Tibial nerve (tissue), 4 donors: ENCODE measurements around the gene JAK1. TPM values are rescaled to one million over a fixed set of nuclear protein-coding genes. Genes with fewer than 3 reads are reported as not detected.

Source experiments
- DNase-seq, 2 donors: peaks; one replicate each; pipeline ENCODE4 v3.0.0-alpha.2; 2019; ENCODE audit warnings: low spot score in 2 of 2
- H3K27ac ChIP-seq, 4 donors: fragments of 200-600 bp; sonication (generic) in 3 of 4; one replicate each; pipeline ENCODE4 v1.5.1; 2017 to 2019; ENCODE audit warnings: mild to moderate bottlenecking in 1 of 4
- H3K27me3 ChIP-seq, 2 donors: fragments of 200-600 bp; sonication (generic) in 1 of 2; one replicate each; pipeline versions ENCODE4 v1.5.1 to v1.6.0; 2017 to 2019
- H3K36me3 ChIP-seq, 3 donors: fragments of 200-600 bp; sonication (generic); one replicate each; pipeline ENCODE4 v1.5.1; 2018 to 2019
- H3K4me1 ChIP-seq, 4 donors: fragments of 200-600 bp; sonication (generic) in 3 of 4; one replicate each; pipeline ENCODE4 v1.5.1; 2017 to 2019
- H3K4me3 ChIP-seq, 4 donors: fragments of 200-600 bp; sonication (generic) in 3 of 4; one replicate each; pipeline ENCODE4 v1.5.1; 2017 to 2019; ENCODE audit warnings: mild to moderate bottlenecking in 1 of 4, moderate library complexity in 1 of 4
- H3K9me3 ChIP-seq, 4 donors: fragments of 200-600 bp; sonication (generic) in 3 of 4; one replicate each; pipeline ENCODE4 v1.5.1; 2017 to 2019
- EP300 ChIP-seq, 2 donors: sonication (generic); formaldehyde crosslinking; IDR thresholded peaks; one replicate each; pipeline ENCODE4 v1.6.1; 2017; ENCODE audit warnings: antibody characterized with exemption in 2 of 2, mild to moderate bottlenecking in 1 of 2
- POLR2A ChIP-seq, 2 donors: fragments of 450-650 bp; IDR thresholded peaks; one replicate each; pipeline ENCODE4 v1.6.1; 2017; ENCODE audit warnings: antibody characterized with exemption in 2 of 2, mild to moderate bottlenecking in 2 of 2, moderate library complexity in 2 of 2
- WGBS, 2 donors: methylation state at CpG; one replicate each; pipeline ENCODE4 v1.1.5; 2018; 5-methylcytosine and 5-hydroxymethylcytosine counted together
- total RNA-seq, 4 donors: library from RNA; depleted of rRNA; stranded (reverse); fragments of >200 nt; gene quantifications; one replicate each; pipeline ENCODE4 v1.1.0, GENCODE V29; 2016
- TF ChIP-seq, protein P1 (sequence below), 5 experiments: fragments of 200-600 bp in 3 of 5; fragments of 450-650 bp in 2 of 5; sonication (generic) in 3 of 5; IDR thresholded peaks; one replicate each; pipeline ENCODE4 v1.5.1; 2016 to 2019; ENCODE audit warnings: antibody characterized with exemption in 5 of 5, mild to moderate bottlenecking in 3 of 5, moderate library complexity in 2 of 5

Gene JAK1
- total RNA-seq, 4 donors from 2014 or later = 114 to 222 (median 138) TPM

DNA sequence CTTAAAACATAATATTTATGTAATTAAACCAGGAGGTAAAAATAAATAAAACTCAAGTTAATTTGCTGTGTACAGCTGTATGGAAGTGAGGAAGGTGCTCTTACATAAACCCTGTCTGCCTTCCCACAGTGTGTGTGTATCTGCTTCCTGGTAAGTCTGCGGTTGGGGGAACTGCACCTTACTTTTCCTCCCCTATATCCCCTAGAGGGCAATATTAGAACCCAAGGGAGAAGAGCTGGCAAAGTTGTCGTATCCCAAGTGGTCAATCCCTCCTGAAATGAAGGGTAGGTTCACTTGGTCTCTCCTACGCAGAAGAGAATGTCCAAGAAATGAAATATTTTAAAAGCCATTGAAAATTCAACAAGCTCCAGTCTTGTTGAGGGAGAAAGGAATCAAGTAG is 17.8 kb upstream of the JAK1 start:
- H3K27me3 ChIP-seq = no peaks in the 10 kb centered on the region
- no peak for TF ChIP-seq EP300 (IDR thresholded peaks at IDR 0.05)
- TF ChIP-seq POLR2A (IDR thresholded peaks at IDR 0.05) = no peak
- TF ChIP-seq, protein P1, sequence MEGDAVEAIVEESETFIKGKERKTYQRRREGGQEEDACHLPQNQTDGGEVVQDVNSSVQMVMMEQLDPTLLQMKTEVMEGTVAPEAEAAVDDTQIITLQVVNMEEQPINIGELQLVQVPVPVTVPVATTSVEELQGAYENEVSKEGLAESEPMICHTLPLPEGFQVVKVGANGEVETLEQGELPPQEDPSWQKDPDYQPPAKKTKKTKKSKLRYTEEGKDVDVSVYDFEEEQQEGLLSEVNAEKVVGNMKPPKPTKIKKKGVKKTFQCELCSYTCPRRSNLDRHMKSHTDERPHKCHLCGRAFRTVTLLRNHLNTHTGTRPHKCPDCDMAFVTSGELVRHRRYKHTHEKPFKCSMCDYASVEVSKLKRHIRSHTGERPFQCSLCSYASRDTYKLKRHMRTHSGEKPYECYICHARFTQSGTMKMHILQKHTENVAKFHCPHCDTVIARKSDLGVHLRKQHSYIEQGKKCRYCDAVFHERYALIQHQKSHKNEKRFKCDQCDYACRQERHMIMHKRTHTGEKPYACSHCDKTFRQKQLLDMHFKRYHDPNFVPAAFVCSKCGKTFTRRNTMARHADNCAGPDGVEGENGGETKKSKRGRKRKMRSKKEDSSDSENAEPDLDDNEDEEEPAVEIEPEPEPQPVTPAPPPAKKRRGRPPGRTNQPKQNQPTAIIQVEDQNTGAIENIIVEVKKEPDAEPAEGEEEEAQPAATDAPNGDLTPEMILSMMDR (IDR thresholded peaks at IDR 0.05) = no peak
- H3K9me3 ChIP-seq = no peaks in the 10 kb centered on the region
- peaks cover 0 to 39% (median 0%) of the 10 kb centered on the region in 3 donors for H3K36me3 ChIP-seq
- no peak for DNase-seq
- H3K4me1 ChIP-seq = peaks cover 0 to 14% (median 3%) of the 10 kb centered on the region in 4 donors
- 78 to 81% methylated on average over 3 of the region's 3 CpGs for WGBS, 2 donors
- H3K4me3 ChIP-seq = no peak overlapping the region
- no peak overlapping the region for H3K27ac ChIP-seq

DNA sequence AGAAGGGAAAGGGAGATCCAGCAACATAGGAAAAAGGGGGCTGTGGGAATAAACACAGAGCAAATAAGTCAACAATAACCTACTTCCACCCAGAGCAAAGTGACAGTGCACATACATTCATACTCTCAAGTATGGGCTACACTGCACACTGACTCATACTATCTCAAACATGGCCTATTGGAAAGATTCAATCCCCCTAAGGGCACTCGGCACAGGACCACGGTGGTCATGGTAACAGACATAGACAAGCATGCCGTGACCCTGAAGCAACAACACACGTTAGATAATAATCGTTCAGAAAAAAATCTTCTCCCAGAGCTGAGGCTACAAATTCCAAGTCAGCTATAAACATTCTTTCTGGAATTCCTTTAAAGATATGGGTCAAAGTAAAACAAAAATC is 16.8 kb upstream of the JAK1 start:
- H3K27me3 ChIP-seq = no peaks in the 10 kb centered on the region
- no peak for TF ChIP-seq POLR2A (IDR thresholded peaks at IDR 0.05)
- no peak for TF ChIP-seq EP300 (IDR thresholded peaks at IDR 0.05)
- TF ChIP-seq, protein P1 (IDR thresholded peaks at IDR 0.05) = no peak
- no peak overlapping the region for H3K27ac ChIP-seq
- H3K9me3 ChIP-seq = no peaks in the 10 kb centered on the region
- H3K4me3 ChIP-seq = no peak overlapping the region
- 35 to 37% methylated on average over 5 of the region's 5 CpGs for WGBS, 2 donors
- no peak for DNase-seq
- peaks cover 0 to 46% (median 0%) of the 10 kb centered on the region in 3 donors for H3K36me3 ChIP-seq
- peaks cover 0 to 12% (median 3%) of the 10 kb centered on the region in 4 donors for H3K4me1 ChIP-seq

DNA sequence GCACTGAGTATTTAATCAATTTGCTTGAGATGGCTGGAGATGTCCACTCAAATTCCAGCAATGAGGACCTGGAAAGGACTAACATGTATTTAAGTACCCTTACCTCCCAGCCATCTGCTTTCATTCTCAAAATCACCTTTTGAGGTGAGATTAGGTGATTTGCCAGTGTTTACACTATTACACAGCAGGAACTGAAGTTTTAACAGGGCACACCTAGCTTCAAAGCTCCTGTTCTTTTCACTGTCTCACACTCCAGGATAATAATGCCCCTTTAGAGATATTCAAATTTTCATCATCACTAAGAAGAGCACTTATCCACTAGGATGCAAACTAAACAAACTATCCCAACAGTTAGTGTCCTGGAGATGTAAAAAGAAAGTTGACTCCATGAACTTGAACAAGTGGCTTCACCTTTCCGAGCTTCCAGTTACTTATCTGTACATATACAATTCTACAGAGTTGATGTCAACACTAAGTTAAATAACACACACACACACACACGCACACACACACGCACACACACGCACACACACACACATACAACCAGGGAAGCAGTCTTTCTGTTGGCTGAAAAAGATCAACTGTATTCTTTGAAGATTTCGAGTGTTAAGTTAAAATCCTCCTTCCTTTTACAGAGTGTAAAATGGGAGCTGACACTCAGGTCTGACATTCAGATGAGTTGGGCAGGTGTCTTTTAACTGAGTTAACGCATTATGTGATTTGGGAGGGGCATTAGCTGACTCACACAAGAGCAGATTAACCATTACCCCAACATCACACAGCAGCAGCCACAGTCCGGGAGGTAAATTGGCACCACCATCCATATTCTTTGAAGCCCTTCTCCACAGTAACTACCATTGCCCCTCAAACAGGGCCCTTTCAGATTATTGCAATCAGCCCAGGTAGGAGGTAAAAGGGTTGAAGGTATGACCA is 15.5 kb upstream of the JAK1 start:
- TF ChIP-seq EP300 (IDR thresholded peaks at IDR 0.05) = no peak
- TF ChIP-seq, protein P1 (IDR thresholded peaks at IDR 0.05) = no peak
- no peak for TF ChIP-seq POLR2A (IDR thresholded peaks at IDR 0.05)
- no peak for DNase-seq
- 80 to 94% methylated on average over 7 of the region's 7 CpGs for WGBS, 2 donors
- no peak overlapping the region for H3K27ac ChIP-seq
- no peak overlapping the region for H3K4me3 ChIP-seq
- peaks cover 0 to under 1% (median 0%) of the 10 kb centered on the region in 4 donors for H3K4me1 ChIP-seq
- no peaks in the 10 kb centered on the region for H3K9me3 ChIP-seq
- H3K27me3 ChIP-seq = no peaks in the 10 kb centered on the region
- peaks cover 0 to 51% (median 0%) of the 10 kb centered on the region in 3 donors for H3K36me3 ChIP-seq

DNA sequence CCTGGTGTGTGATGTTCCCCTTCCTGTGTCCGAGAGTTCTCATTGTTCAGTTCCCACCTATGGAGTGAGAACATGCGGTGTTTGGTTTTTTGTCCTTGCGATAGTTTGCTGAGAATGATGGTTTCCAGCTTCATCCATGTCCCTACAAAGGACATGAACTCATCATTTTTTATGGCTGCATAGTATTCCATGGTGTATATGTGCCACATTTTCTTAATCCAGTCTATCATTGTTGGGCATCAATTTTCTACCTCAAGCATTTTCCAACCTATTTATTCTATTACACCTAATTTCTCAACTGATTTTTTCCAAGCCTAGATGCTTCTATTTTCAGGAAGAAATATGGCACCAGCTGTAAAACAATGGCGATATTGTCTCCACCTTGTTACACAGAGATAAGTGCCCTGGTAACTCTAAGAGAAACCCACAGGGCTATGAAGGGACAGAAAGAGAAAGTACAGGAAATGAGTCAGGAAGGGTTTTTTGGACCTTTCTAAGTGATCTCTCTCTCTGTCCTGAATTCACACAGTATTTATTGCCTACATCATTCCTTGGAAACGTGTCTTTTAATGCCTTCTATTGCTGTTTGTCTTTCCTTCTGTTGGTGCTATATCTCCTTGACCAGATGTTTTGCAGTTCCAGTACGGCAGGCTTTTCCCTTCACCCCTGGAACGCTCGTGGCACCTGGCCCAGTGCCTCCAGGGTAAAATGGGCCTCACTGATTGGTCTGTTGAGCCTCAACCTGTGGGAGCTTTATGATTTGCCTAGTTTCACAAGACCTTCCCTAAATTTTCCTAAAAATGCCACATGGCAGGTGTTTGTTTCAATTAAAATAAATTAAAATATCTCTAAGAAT is 14.6 kb upstream of the JAK1 start:
- 83 to 87% methylated on average over 8 of the region's 8 CpGs for WGBS, 2 donors
- Histone ChIP-seq H3K27ac (no peak overlapping the region), H3K4me1 (no peaks in the 10 kb centered on the region), H3K27me3 (no peaks in the 10 kb centered on the region), H3K36me3 (peaks cover 0 to 42% (median 0%) of the 10 kb centered on the region in 3 donors), H3K4me3 (no peak overlapping the region), H3K9me3 (no peaks in the 10 kb centered on the region)
- TF ChIP-seq EP300 (IDR thresholded peaks at IDR 0.05) = no peak
- TF ChIP-seq, protein P1 (IDR thresholded peaks at IDR 0.05) = no peak
- DNase-seq = no peak
